ENCODE data around the gene ARHGEF12.
A peak's percentile ranks its signal among the peaks of the same experiment; 100 is the strongest.

Gene ARHGEF12

DNA sequence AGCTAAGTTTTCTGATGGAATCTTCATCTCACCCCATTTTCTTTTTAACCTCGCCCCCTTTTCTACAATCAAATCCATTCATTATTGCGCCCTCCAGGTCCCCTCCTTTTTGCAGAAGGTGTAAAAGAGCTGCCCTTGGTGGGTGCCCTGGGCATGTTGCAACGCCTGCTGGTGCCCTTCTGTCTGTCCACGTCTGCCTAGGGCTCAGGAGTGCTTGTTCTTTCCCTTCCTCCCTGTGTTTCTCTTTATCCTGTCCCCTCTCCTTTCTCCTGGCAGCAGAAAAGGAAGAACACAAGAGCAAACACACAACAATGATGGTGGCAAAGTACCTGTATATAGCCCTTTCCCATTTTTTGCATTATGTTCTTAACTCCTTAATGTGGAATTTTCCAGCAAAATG is 17.3 kb upstream of the ARHGEF12 start:
- no peak for DNase-seq

DNA sequence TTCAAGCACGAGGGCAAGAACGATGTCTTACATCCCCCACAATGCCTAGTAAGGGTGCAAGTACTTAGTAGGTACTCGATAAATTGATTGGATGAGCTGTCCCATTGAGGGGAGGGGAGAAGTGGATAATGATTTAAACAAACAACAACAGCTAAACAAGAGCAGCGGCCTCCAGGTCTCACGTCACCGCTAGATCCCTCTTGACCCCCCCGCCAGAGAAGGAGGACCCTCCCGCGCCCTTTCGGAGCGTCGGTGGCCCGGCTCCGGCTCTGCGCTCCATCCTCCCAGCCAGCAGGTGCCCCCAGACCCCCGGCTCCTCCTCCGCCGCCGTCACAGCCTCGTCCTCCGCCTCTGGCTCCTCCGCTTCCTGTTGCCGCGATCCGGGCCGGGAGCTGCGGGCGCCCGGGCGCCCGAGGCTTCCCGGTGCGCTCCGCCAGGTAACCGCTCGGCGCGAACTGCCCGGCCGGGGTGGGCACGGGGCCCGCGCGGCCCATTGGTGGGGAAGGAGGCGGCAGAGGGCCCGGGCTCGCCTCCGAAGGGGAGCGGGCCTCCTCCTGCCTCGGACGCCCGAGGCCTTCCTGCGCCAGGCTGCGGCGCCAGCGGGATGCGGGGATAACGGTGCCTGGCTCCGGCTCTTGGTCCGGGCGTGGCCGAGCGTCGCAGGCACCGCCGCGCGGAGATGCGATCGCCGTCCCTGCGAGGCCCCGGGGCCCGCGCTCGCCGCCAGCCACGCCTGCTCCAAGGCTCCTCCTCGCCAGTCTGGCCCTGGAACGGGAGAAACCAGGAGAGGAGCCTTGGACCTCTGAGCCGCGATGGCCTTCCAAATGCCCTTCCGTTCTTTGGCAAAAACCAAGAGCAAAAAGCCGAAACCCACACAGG is 11.0 kb upstream of the ARHGEF12 start, which contains the start of gene TLCD5:
TLCD5 (plus strand) TSS at position 368 of the 879 bp plus-strand sequence. CDS start 2,143 bp downstream, outside the sequence.
- peak; percentile 55 for DNase-seq

DNA sequence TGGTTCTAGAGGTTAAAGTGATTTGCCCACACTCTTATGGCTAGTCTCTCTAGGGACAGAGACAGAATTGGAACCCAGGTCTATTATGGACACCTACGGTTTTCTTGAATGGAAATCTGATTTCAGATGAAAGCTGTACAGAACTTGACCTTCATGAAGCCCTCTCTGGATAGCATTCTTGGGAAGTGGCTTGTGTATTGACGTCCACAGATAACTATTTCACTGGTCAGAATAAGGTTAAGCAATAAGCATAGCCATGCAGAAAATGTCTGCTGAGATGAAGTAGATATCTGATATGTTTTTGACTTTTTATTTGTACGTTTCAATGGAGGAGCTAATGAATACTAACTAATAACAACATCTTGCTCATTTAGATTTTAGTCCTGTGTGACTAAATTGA is 10.0 kb upstream of the ARHGEF12 start:
- no peak for DNase-seq

DNA sequence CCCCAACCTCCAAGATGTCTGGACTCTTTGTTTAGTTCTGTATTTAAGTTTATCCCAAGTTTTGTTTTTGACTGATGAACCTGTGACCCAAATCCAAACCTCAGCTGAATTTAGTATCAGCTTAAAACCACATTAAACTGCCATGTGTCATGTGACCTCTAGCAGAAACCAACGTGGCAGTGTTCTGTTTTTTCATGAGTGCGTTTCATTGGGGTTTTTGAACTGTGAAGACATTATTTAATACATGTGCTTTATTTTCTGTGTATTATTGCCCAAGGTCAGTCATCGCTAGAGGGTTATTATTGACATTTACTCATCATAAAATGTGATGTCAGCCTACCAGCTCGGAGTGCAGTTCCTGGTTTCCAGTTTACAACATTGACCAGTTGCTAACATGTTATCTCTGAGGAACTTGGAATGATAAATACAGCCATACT is 9.3 kb upstream of the ARHGEF12 start:
- DNase-seq, result no peak

DNA sequence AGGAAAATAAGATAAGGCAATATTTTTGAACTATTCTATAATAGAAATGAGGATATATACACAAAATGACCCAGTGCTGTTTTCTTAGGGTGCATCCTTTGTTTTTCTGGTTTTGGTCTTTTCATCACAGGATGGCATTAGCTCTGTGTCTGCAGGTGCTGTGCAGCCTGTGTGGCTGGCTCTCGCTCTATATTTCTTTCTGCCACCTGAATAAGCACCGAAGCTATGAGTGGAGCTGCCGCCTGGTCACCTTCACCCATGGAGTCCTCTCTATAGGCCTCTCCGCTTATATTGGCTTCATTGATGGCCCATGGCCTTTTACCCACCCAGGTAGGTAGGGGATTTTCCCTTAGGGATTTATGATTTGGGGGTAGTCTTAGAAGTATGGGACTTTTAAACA is 8.9 kb upstream of the ARHGEF12 start:
- no peak for DNase-seq

DNA sequence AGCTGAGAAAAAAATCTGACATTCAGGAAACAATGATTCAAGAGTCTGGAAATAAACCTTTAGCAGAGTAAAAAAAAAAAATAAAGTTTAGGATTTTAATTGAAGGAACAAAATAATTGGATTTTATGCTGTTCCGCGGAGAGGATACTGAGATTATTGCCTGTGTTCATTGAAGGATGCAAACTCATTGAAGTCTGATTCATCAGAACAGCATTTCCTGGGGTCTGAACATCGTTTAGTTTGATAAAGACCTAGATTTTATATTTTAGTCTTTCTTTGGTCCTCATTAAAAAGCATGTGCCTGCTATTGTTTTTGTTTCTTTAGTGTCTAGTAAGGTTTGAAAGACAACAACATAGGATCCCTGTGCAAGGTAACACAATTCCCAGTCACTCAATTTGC is 6.7 kb upstream of the ARHGEF12 start:
- DNase-seq, result no peak

DNA sequence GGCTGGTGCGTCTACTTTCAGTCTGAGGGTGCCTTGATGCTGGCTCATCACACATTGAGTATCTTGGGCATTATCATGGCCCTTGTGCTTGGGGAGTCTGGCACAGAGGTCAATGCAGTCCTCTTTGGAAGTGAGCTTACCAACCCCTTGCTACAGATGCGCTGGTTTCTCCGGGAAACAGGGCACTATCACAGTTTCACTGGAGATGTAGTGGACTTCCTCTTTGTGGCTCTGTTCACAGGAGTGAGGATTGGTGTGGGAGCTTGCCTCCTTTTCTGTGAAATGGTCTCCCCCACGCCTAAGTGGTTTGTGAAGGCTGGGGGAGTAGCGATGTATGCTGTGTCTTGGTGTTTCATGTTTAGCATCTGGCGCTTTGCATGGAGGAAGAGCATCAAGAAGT is 6.2 kb upstream of the ARHGEF12 start:
- no peak for DNase-seq

DNA sequence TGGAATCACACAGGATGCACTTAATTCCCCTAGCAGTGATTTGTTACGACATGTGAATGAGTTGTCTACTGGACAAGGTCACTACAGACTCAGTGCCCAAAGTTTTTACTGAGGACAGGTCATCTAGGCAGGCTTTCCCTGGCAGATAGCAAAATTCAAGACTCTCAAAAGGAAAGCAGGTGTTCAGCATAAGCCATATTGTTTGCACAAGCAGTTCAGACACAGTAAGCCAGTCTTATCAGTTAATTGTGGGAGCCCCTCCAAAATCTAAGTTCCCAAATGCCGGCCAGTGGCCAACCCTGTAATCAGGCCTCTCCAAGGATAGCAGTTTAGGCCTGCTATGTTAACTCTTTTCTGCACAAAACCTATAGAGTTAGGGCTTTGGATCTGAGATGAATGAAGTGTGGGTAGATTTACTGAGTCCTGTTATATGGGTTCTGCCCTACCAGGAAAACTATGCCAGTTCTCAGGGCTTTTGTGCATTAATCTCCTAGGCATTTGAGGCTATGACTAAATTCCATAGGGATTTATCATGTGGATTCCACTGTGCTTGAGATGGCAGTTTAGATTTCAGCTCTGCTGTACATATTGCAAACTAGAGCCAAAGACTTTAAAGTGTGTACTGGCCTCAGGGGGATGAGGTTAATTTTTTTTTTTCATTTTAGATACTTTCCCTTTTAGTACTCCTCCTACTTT is 4.8 kb upstream of the ARHGEF12 start:
- DNase-seq, result no peak

DNA sequence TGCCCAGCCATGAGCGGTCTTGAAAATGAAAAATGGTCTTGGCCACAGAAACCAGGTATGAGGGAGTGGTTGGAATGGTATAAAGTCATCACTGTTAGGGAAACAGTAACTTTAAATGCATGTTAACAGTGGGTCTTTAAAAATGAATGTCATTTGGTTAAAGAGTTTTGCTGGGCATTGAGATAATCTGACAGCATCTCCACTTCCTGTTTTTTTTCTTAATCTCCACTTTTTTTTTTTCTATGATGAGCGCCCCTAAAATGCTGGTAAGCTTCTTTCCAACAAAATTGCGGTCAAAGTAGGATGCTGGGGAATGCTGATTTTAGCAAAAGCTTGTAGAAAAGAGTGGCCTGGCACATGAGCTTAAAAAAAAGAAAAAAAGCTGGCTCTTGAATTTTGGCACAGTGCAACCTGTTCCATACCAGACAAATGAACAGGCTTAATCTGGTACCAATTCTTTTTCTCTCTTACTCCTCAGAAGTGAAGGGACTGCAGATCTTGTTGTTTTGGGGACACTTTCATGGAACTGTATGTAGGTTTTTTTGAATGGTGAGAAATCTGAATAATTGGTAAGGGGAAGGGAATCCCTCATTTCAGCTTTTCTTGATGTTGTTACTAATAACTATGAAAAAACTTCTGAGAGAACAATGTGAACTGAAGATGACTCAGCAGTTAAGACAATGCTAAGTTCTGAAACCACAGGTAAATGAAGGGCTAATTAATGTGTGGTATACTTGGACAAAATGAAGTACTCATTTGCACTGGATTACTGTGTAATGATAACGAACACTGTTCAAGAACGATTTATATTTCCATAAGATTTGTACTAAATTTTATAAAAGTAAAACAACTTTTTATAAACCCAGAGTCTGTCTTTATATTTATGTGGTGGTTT is 3.1 kb upstream of the ARHGEF12 start:
- DNase-seq, result no peak

DNA sequence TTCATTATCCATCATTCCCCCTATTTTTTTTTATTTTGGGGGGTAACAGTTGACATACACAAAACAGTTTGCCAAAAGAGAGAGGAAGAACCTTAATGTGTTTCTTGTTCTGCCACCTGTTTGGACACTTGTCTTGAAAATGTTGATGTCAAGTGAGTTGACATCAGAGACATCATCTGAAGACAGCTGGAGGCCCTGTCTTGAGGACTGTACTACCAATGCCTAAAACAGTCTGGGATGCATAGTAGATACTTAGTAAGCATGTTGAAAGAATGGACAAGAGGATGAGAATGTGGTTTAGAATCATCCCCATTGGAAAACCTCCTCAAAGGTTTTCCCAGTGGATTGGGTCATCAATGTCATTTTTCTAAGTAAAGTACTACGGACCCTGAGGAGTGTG is 2.4 kb upstream of the ARHGEF12 start:
- DNase-seq, result no peak

DNA sequence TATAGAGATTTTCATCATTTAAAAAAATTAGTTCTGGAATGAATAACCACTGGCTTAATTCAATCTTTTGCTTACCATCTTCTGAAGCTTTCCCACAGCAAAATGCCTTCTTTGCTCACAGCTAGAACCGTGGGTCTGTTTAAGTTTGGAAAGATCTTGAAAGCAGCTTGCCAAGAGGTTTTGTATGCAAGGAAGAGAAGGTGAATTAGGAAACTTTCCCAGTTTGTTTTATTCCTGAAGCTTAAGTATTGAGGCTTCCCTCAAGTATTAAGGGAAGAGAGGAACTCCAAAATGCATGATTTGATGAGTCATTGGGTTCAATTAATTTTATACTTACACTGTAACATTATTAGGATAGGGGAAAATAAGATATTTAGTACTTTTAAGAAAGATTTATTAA is 1.9 kb upstream of the ARHGEF12 start:
- no peak for DNase-seq

DNA sequence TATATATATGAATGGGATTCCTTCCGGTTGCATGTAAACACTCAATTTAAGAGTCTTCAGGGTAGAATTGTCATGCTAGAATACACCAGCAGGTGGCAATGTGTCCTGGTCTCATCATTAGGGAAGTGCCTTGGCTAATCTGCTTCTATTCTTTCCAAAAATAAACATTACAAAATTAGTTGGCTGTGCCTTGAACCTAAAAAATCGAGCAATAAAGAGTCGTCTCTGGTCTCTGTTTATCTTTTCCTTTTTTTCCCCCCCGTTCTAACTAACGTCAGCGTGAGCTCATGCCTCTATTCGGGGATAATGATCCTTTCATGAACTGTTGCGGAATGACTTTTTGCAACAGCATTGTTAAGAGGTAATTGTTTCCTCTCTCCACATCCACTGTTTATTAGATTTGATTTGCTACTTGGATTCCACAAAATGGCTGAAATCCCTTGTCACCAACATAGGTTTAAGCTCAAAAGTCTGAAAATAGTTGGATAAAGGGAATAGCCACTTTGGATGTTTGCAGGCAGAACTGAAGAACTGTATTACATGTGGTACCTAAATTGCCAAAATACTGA is 1.2 kb upstream of the ARHGEF12 start:
- DNase-seq, result peak; percentile 76

DNA sequence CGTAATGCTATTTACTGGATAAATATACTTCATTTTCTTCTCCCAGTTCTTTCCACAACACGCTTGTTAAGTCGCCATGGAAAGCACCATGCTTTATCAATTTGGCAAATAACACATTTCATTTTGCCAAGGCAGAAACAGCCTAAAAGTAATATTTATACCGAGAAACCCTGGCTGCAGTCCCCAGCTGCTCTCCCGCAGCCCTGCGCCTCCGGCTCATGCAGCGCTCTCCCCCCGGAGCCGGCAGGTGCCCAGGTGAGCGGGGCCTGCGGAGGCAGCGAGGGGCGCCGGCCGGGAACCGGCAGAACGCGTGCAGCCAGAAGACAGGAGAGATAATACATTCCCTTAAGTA is 681 bp upstream of the ARHGEF12 start:
- peak; percentile 45 for DNase-seq

DNA sequence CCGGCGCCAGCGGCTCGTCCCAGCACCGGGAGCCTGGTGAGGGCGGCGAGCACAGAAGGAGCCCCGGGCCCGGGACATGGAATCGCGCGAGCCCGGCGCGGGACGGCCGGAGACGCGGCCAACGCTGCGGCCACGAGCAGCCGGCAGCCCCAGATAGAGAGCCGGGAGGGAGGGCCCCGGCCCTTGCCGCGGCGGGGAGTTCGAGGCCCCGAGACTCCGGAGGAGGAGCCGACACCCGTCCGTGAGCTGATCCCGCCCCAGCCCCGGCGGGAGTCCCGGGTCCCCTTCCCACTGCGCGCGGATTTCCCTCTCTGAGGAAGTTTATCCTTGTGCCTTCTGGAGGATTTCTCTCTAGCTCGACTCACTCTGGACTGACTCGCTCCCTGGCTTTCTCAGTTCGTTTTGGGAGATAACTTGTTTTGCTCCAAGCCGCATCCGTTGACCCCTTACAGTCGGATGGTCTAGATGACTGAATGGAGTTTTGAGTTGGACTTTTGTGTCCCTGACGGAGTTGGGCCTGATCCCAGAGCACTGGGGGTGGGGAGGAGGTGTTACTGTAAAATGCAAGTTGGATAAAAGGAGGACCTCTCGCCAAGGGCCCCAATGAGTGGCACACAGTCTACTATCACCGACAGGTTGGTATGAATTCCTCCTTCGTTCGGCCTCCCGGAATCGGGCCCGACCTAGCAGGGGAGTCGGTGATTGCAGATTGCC is 585 bp downstream of the ARHGEF12 start:
- peak; percentile 30 for DNase-seq

DNA sequence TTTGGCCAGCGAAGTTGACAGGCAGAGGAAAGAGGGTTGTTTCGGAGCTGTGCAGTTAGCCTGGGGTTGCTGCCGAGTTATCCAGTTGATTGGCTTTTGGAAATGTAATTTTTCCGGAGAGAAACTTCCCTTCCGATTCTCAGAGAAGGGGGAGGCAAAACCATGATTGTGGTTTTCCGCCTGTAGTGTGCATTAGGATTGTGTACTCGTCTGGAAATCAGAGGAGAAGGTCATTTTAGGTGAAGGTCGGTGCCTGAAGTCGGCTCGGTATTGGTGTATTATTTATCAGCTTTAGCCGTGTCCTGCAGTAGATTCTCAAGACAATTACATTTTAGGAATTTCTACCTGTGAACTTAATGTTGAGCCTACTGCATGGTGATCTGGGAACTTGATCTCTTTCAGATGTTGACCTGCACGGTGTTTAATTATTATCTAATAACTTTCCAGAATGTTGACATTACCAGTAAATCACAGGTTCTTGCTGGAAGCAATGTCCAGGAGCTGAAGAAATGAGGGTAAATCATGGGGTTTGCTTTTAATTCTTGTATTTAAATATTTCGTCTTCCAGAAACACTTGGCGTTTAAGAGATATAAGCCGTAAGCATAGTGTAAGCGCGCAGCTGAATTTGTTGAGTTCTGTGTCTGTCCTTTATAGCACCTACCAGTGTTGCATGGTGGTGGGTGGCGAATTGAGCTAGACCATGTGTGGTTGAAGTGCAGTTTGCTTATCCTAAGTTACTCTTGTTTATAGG is 1.3 kb downstream of the ARHGEF12 start:
- DNase-seq, result no peak

DNA sequence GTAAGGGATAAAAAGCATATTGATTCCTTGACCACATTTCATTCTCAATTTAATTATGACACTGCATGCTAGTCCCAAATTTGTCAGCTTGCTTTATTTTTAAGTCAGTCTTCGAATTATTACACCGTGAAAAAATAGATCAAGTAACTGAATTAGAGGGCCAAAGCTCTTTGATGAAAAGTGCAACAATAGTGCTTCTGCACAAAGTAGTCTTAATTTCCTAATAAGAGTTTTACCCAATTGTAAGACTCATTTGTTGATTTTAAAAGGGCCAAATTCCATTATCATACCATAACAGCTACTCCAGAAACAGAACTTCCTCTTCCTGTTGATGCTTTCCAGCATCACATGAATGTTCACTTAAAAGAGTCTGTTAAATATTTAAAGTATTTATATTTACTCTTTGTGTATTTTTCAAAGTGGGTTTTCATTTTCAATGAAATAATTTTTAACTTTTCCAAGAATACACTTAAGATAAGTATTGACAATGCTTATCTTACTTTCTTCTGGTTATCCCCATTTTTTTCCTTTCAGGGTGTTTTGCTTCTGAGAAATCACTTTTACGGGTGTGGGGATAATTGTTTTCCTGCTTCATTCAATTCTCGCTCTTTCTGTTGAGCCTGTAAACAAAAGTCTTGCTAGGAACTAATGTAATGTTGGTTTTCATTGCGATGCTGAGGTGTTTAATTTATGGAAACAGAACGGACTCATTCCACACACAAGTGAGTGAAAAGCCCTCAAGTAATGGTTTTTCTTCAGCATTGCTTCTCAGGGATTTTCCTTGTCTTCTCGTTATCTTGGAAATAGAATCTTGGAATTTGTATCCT is 2.1 kb downstream of the ARHGEF12 start:
- DNase-seq, result no peak

DNA sequence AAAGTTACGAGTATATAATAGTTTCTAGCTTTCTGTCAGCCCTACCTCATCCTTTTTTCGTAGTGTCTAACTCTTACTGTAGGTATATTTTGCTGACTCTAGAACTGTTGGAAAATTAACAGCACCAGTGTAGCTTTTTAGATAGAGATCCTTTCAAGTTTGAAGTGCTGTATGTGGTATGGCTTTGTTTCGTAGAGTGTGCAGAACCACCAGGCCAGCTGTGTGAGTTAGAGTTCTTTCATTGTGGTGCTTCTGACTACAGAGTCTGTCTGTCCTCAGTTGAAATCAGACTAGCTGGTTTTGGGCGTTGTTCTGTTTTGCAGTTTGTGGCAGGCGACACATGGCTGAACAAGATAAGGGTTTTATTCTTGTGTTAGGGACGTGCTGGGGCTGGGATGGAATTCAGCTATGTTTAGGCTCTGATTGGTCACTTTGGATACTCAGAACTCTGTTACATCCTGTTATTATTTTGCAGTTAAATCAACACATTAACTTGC is 3.2 kb downstream of the ARHGEF12 start:
- no peak for DNase-seq

DNA sequence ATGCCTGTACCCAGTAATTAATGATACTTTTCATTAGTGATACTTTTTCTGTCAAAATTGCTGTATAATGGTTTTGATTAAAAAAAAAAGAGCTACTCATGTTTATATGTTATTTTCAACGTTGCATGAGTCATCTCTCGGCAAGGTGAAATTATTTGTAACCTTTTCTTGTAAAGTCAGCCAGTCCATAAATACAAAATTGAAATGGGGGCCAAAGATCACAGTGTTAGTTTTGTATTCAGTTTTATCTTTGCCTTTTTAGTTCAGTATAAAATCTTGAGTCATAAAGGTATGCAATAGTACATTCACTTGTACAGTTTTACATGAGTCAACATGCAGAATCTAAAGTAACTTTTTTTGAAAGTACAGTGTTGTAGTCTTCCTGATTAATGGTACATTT is 4.3 kb downstream of the ARHGEF12 start:
- DNase-seq, result no peak

DNA sequence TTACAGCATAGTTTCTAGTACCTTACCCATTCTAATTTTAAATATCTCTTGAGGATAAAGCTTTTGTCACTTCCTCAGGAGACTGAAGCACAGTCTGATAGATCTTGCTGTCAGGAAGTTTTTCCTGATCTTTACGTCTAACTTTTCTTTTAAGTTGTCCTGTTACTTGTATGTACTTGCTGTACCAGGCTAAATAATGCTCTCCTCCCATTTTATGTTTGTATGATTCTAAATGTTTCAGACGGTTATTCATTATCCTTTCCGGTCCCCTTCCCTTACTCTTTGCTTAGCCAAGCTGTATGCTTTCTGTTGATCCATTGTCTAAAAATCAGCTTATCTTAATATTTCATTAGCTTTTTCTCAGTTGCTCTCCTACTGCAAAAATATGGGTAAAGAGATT is 6.0 kb downstream of the ARHGEF12 start:
- no peak for DNase-seq

DNA sequence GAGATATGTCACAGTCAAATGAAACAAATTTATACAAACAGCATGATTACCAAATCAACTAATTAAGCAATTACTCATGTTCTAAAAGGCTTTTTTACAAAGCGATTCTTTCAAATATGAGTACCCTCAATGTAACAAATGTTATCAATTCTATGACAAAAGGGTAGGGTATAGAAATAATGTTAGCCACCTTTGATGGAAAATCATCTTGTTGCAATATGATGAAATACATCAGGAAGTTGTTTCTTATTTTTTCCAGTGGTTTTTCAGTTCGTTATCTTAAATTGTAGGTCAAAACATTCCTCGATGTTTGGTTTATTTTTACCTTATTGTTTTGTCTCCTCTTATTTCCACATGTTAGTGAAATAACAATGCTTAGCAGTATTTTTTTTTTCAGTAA is 6.5 kb downstream of the ARHGEF12 start:
- no peak for DNase-seq
